ENCODE results near the gene RALGDS.

DNA sequence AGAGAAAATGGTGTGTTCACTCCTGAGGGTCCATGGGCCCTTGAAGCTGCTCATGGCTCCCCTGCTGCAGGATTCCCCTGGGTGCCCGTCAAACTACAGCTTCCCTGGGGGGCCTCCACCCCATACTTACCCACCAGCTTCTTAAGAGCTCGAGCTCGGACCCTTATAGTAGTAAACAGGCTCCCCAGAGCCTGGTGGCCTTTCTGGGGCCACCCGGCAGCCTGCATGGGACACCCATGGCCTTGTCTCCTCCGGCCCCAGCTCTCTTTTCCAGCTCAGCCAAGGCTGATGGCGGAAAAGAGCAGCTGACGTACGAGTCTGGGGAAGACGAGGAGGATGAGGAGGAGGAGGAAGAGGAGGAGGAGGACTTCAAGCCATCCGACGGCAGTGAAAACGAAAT lies 63.5 kb downstream of the RALGDS start:
- TF ChIP-seq POLR2A (conservative IDR thresholded peaks at IDR 0.05): no peak
- TF ChIP-seq, protein P1, sequence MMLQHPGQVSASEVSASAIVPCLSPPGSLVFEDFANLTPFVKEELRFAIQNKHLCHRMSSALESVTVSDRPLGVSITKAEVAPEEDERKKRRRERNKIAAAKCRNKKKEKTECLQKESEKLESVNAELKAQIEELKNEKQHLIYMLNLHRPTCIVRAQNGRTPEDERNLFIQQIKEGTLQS (IDR thresholded peaks at IDR 0.05): no peak
- TF ChIP-seq, protein P1 (CRISPR knock-in tag; conservative IDR thresholded peaks at IDR 0.05): no peak
- TF ChIP-seq, protein P2, sequence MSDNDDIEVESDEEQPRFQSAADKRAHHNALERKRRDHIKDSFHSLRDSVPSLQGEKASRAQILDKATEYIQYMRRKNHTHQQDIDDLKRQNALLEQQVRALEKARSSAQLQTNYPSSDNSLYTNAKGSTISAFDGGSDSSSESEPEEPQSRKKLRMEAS (CRISPR knock-in tag; IDR thresholded peaks at IDR 0.05): no peak
- TF ChIP-seq SRF (CRISPR knock-in tag; IDR thresholded peaks at IDR 0.05): no peak
- no peak for TF ChIP-seq ARNT (IDR thresholded peaks at IDR 0.05)
- no peak for TF ChIP-seq SREBF2 (CRISPR knock-in tag; IDR thresholded peaks at IDR 0.05)
- TF ChIP-seq ZNF431 (CRISPR knock-in tag; IDR thresholded peaks at IDR 0.05): no peak
- no peak for TF ChIP-seq SIX5 (IDR thresholded peaks at IDR 0.05; ENCODE audit: borderline replicate concordance in 1 of 2, insufficient read depth in 1 of 2, low read depth in 1 of 2, low read length in 2 of 2)
- no peak for TF ChIP-seq ZNF197 (CRISPR knock-in tag; IDR thresholded peaks at IDR 0.05; ENCODE audit: low read depth)
- TF ChIP-seq, protein P3, sequence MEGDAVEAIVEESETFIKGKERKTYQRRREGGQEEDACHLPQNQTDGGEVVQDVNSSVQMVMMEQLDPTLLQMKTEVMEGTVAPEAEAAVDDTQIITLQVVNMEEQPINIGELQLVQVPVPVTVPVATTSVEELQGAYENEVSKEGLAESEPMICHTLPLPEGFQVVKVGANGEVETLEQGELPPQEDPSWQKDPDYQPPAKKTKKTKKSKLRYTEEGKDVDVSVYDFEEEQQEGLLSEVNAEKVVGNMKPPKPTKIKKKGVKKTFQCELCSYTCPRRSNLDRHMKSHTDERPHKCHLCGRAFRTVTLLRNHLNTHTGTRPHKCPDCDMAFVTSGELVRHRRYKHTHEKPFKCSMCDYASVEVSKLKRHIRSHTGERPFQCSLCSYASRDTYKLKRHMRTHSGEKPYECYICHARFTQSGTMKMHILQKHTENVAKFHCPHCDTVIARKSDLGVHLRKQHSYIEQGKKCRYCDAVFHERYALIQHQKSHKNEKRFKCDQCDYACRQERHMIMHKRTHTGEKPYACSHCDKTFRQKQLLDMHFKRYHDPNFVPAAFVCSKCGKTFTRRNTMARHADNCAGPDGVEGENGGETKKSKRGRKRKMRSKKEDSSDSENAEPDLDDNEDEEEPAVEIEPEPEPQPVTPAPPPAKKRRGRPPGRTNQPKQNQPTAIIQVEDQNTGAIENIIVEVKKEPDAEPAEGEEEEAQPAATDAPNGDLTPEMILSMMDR (IDR thresholded peaks at IDR 0.05 in 2 of 3, conservative IDR thresholded peaks at IDR 0.05 in 1 of 3; ENCODE audit: insufficient read depth in 2 of 3, low read depth in 1 of 3, low read length in 3 of 3): no peak
- TF ChIP-seq BRD4 (IDR thresholded peaks at IDR 0.05): no peak
- TF ChIP-seq YY1 (IDR thresholded peaks at IDR 0.05; ENCODE audit: borderline replicate concordance in 1 of 3, control insufficient read depth in 1 of 3, extremely low read depth in 1 of 3, insufficient read depth in 3 of 3, insufficient read length in 1 of 3, insufficient replicate concordance in 2 of 3, low read depth in 1 of 3, low read length in 2 of 3): no peak
- TF ChIP-seq ELK1 (CRISPR knock-in tag; IDR thresholded peaks at IDR 0.05): no peak
- TF ChIP-seq TCF7L2 (IDR thresholded peaks at IDR 0.05; ENCODE audit: low read depth, low read length): no peak
